Chondrocyte (in vitro differentiated cells): ENCODE measurements around the gene PYGL. TPM values are rescaled to one million over a fixed set of nuclear protein-coding genes. Genes with fewer than 3 reads are reported as not detected.

ENCODE experiments used
- DNase-seq: peaks from one replicate; pipeline ENCODE4 v3.0.0; 2021; ENCODE audit warnings: mixed read lengths, low spot score
- H3K27ac Mint-ChIP-seq: one replicate; pipeline ENCODE4 v1.8.0; 2021; ENCODE audit warnings: mild to moderate bottlenecking, moderate library complexity, mixed read lengths; ENCODE audit not compliant: unreplicated experiment
- H3K27me3 Mint-ChIP-seq: 2 replicates; pipeline ENCODE4 v1.8.0; 2021; ENCODE audit warnings: low read depth, mixed read lengths
- H3K36me3 Mint-ChIP-seq: 2 replicates; pipeline ENCODE4 v1.8.0; 2021; ENCODE audit warnings: low read depth, mixed read lengths
- H3K4me1 Mint-ChIP-seq: 2 replicates; pipeline ENCODE4 v1.8.0; 2021; ENCODE audit warnings: low read depth, mild to moderate bottlenecking, mixed read lengths
- H3K4me3 Mint-ChIP-seq: one replicate; pipeline ENCODE4 v1.8.0; 2021; ENCODE audit warnings: mild to moderate bottlenecking, moderate library complexity, mixed read lengths; ENCODE audit not compliant: unreplicated experiment
- H3K9me3 Mint-ChIP-seq: 2 replicates; pipeline ENCODE4 v1.8.0; 2021; ENCODE audit warnings: low read depth, mixed read lengths
- CTCF ChIP-seq: fragments of 200-600 bp; sonication (generic); IDR thresholded peaks from 2 replicates; pipeline ENCODE4 v1.5.0; 2021; ENCODE audit warnings: antibody characterized with exemption, mild to moderate bottlenecking, moderate library complexity
- total RNA-seq: library from RNA; stranded (reverse); gene quantifications from 3 replicates; pipeline ENCODE4 v1.2.1, GENCODE V29; 2021

Gene PYGL
- total RNA-seq, 1 donor from 2014 or later = 120 TPM

DNA sequence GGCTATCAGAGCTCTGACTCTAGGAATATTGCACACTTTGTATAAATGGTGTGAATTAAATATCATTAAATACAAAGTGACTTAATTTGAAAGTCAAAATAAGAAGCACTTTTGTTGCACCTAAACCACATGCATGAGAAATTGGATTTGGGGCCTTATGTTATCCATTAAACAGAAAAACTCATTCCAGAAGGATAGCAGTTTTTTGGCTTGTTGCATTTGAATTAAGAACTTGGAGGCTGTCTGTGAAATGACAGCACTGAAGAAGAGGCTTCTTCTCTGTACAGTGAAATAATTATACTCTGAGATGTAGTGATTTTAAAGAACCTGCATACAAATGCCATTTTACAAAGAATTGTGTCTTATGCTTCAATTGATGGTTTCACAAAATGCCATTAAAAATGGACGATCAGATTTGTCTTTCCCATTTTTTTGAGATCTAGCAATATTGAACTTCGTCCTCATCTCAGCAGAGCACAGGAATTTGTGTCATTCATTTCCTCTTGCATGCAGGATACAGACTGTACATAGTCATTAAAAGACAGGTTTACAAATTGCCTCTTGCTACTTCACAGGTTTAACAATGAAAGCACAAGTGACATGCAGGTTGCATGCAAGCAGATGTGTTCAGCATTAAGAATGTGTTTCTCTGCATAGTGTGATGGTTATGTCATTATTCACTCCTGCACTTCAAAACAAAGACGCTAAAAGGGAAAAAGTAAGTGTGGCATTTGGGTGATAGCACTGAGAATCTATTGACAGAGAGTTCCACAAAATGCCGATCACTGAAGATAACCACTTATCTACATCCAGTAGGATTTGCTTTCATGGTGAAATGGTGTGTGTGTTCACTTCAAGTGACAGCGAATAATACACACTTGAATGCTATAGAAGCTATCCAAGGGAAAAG lies 35.9 kb upstream of the PYGL start:
- no peak for DNase-seq
- H3K27ac Mint-ChIP-seq = no peak overlapping the region
- H3K27me3 Mint-ChIP-seq = no peaks in the 10 kb centered on the region
- no peaks in the 10 kb centered on the region for H3K9me3 Mint-ChIP-seq
- H3K4me1 Mint-ChIP-seq = peaks cover 10% of the 10 kb centered on the region
- no peak for TF ChIP-seq CTCF
- no peak overlapping the region for H3K4me3 Mint-ChIP-seq
- H3K36me3 Mint-ChIP-seq = peaks cover 7% of the 10 kb centered on the region

GRCh38 chr14:50978888-50979287 lies 34.6 kb upstream of the PYGL start:
- Mint-ChIP-seq H3K27me3 (no peaks in the 10 kb centered on the region), H3K4me1 (no peaks in the 10 kb centered on the region), H3K4me3 (no peak overlapping the region), H3K9me3 (no peaks in the 10 kb centered on the region), H3K27ac (no peak overlapping the region), H3K36me3 (peaks cover 7% of the 10 kb centered on the region)
- no peak for TF ChIP-seq CTCF
- DNase-seq = no peak

DNA sequence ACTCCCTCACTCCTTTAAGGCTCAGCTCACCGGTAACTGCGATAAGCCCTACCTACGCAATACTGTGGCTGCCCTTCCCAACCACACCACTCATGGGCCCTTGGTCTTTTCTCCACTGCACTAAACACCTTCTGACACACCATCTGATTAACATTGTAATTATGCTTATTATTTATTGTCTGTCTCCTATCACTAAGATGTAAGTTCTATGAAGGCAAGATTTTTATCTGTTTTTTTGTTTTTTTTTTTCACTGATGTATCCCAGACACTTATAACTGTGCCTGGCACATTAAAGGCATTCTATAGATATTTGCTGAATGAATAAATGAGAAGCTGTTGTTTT lies 34.2 kb upstream of the PYGL start:
- Mint-ChIP-seq H3K9me3 (no peaks in the 10 kb centered on the region), H3K27ac (no peak overlapping the region), H3K27me3 (no peaks in the 10 kb centered on the region), H3K4me1 (no peaks in the 10 kb centered on the region), H3K36me3 (peaks cover 7% of the 10 kb centered on the region), H3K4me3 (no peak overlapping the region)
- no peak for TF ChIP-seq CTCF
- no peak for DNase-seq

- no peak for TF ChIP-seq CTCF
- no peak overlapping the region for H3K4me3 Mint-ChIP-seq
- no peak overlapping the region for H3K27ac Mint-ChIP-seq
- no peaks in the 10 kb centered on the region for H3K4me1 Mint-ChIP-seq
- H3K27me3 Mint-ChIP-seq = no peaks in the 10 kb centered on the region
- DNase-seq = no peak
- H3K36me3 Mint-ChIP-seq = peaks cover 7% of the 10 kb centered on the region
- H3K9me3 Mint-ChIP-seq = no peaks in the 10 kb centered on the region
Measured at GRCh38 chr14:50977863-50978528, 33.7 kb upstream of the PYGL start.

DNA sequence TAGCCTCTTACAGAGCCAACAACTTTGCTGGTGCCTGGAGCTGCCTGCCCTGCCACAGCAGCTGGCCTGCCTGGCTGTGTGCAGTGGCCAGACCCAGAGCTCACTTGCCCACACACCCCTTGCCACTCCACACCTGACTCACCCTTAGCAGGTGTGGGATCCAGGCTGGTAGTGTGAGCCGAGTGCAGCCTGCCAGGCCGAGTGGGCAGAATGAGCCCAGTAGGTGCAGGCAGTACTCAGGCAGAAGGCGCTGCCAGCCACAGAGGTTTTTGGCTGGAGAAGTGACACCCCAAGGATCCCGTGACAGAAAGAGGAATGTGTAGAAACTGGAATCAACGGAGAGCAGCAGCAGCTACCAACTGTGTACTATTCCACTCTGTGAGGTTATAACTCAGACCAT lies 29.8 kb upstream of the PYGL start:
- no peak for TF ChIP-seq CTCF
- no peak overlapping the region for H3K4me3 Mint-ChIP-seq
- peaks cover under 1% of the 10 kb centered on the region for H3K36me3 Mint-ChIP-seq
- no peak for DNase-seq
- H3K9me3 Mint-ChIP-seq = no peaks in the 10 kb centered on the region
- H3K27me3 Mint-ChIP-seq = no peaks in the 10 kb centered on the region
- no peak overlapping the region for H3K27ac Mint-ChIP-seq
- H3K4me1 Mint-ChIP-seq = no peaks in the 10 kb centered on the region
